Thoracic aorta (tissue), 2 donors: Measurements from ENCODE around the gene KSR1. TPM values are rescaled to one million over a fixed set of nuclear protein-coding genes. Genes with fewer than 3 reads are reported as not detected.

Experiments
- ATAC-seq: fragments of 150-250 bp; one replicate; pipeline ENCODE4 v1.8.0; 2017; ENCODE audit warnings: low read depth; ENCODE audit not compliant: insufficient number of reproducible peaks, low FRiP score
- DNase-seq: peaks from one replicate; pipeline ENCODE4 v3.0.0-alpha.2; 2020; ENCODE audit warnings: low spot score
- H3K27ac ChIP-seq, 2 donors: fragments of 200-600 bp; sonication (generic); 1 replicate in 1 of 2; 2 replicates in 1 of 2; pipeline ENCODE4 v1.5.1; 2016; ENCODE audit warnings: mild to moderate bottlenecking in 2 of 2, moderate library complexity in 2 of 2
- H3K27me3 ChIP-seq: fragments of 200-600 bp; sonication (generic); replicated peaks from 2 replicates; pipeline ENCODE4 v1.6.0; 2016; ENCODE audit warnings: mild to moderate bottlenecking; ENCODE audit not compliant: insufficient read depth
- H3K36me3 ChIP-seq: fragments of 200-600 bp; sonication (generic); one replicate; pipeline ENCODE4 v1.5.1; 2016
- H3K4me1 ChIP-seq, 2 donors: fragments of 200-600 bp; sonication (generic); 1 replicate in 1 of 2; 2 replicates in 1 of 2; pipeline versions ENCODE4 v1.5.1 to v1.6.0; 2016; ENCODE audit warnings: low read depth in 2 of 2, mild to moderate bottlenecking in 1 of 2; ENCODE audit not compliant: control insufficient read depth in 1 of 2
- H3K4me3 ChIP-seq: fragments of 200-600 bp; sonication (generic); 2 replicates; pipeline ENCODE4 v1.5.1; 2016; ENCODE audit warnings: mild to moderate bottlenecking
- H3K9me3 ChIP-seq: fragments of 200-600 bp; sonication (generic); 2 replicates; pipeline ENCODE4 v1.5.1; 2016
- total RNA-seq, 2 donors: library from RNA; depleted of rRNA; stranded (reverse); fragments of >200 nt; gene quantifications; one replicate each; pipeline versions ENCODE4 v1.1.0 to v1.2.3, GENCODE V29; 2016
- TF ChIP-seq, protein P1 (sequence below): fragments of 200-600 bp; sonication (generic); IDR thresholded peaks from one replicate; pipeline ENCODE4 v1.5.1; 2019; ENCODE audit warnings: antibody characterized with exemption

KSR1 gene
- total RNA-seq, 2 donors from 2014 or later, result 17.6 to 46.0 TPM

- Histone ChIP-seq H3K27me3 (no peaks in the 10 kb centered on the region), H3K4me1 (peaks cover 0 to 2% of the 10 kb centered on the region in 2 donors), H3K27ac (no peak overlapping the region), H3K4me3 (no peak overlapping the region), H3K9me3 (no peaks in the 10 kb centered on the region), H3K36me3 (no peaks in the 10 kb centered on the region)
- DNase-seq (no peak), ATAC-seq (no peak)
- TF ChIP-seq, protein P1, sequence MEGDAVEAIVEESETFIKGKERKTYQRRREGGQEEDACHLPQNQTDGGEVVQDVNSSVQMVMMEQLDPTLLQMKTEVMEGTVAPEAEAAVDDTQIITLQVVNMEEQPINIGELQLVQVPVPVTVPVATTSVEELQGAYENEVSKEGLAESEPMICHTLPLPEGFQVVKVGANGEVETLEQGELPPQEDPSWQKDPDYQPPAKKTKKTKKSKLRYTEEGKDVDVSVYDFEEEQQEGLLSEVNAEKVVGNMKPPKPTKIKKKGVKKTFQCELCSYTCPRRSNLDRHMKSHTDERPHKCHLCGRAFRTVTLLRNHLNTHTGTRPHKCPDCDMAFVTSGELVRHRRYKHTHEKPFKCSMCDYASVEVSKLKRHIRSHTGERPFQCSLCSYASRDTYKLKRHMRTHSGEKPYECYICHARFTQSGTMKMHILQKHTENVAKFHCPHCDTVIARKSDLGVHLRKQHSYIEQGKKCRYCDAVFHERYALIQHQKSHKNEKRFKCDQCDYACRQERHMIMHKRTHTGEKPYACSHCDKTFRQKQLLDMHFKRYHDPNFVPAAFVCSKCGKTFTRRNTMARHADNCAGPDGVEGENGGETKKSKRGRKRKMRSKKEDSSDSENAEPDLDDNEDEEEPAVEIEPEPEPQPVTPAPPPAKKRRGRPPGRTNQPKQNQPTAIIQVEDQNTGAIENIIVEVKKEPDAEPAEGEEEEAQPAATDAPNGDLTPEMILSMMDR, result no peak
These were observed 42.5 kb upstream of the KSR1 start for GRCh38 chr17:27413792-27414191.

DNA sequence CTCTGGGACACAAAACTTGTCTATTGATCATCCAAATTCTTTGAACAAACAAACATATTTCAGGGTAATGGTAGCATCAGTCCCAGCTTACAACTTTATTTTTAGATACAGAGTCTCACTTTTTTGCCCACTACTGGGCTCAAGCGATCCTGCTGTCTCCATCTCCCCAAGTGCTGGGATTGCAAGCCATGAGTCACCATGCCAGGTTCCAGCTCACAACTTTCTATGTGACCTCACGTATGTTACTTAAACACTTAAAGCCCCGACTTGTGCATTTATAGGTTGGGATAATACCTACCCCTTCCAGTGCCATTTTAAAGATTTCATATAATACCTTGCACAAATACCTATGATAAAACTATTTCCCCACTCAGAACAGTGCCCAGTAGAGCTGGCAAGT is 42.0 kb upstream of the KSR1 start:
- Histone ChIP-seq H3K4me3 (no peak overlapping the region), H3K4me1 (no peaks in the 10 kb centered on the region), H3K27ac (no peak overlapping the region), H3K9me3 (no peaks in the 10 kb centered on the region), H3K27me3 (no peaks in the 10 kb centered on the region), H3K36me3 (no peaks in the 10 kb centered on the region)
- ATAC-seq, result no peak
- TF ChIP-seq, protein P1, result no peak
- DNase-seq, result no peak

DNA sequence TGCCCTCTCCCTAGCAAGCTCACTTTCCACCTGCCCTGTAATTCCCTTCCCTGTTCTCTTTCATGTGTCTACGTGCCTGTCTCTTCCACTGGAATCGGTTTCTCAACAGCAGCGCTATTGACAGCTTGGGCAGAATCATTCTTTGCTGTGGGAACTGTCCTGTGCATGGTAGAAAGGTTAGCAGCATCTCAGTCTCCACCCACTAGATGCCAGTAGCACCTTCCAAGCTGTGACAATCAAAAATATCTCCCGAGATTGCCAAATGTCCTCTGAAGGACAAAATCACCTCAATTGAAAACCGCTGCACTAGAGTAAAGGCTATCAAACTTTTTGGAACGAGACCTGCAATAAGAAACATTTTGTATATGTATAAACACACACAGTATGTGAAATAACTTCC is 41.6 kb upstream of the KSR1 start:
- no peak overlapping the region for H3K27ac ChIP-seq
- no peaks in the 10 kb centered on the region for H3K36me3 ChIP-seq
- TF ChIP-seq, protein P1, result no peak
- no peaks in the 10 kb centered on the region for H3K9me3 ChIP-seq
- ATAC-seq (no peak), DNase-seq (no peak)
- no peaks in the 10 kb centered on the region for H3K4me1 ChIP-seq
- no peak overlapping the region for H3K4me3 ChIP-seq
- H3K27me3 ChIP-seq, result no peaks in the 10 kb centered on the region

DNA sequence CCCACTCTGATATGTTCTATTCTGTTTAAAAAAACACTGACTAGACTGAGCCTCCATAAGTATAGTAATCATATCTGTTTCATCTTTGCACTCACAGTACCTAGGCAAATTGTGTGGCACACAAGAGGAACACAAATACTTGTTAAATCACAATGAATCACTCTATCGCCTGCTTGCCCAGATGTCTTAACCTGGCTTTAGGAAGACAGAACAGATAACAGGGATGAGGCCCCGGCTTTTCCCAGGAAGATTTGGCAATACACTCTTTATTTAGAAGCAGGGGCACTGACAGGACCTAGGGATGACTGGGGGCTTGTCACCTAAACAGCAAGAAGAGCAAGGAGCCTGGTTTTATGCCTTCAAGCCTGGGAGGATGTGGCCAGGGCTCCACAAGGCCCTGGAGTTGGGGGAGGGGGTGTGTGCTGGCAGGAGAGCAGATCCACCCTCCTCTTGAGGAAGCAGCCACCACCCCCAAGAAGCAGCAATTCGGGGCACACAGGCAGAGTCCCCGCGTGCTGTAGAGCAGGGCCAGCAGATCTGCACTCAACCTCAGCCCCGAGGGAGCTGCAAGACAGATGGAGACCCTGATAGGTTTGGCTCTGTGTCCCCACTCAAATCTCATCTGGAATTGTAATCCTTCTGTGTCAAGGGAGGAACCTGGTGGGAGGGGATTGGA is 41.0 kb upstream of the KSR1 start:
- TF ChIP-seq, protein P1, result no peak
- Histone ChIP-seq H3K4me3 (no peak overlapping the region), H3K9me3 (no peaks in the 10 kb centered on the region), H3K27me3 (no peaks in the 10 kb centered on the region), H3K27ac (no peak overlapping the region), H3K4me1 (no peaks in the 10 kb centered on the region), H3K36me3 (no peaks in the 10 kb centered on the region)
- ATAC-seq (no peak), DNase-seq (no peak)

GRCh38 chr17:27417596-27418365 is 38.5 kb upstream of the KSR1 start:
- Histone ChIP-seq H3K27ac (no peak overlapping the region), H3K9me3 (no peaks in the 10 kb centered on the region), H3K4me1 (no peaks in the 10 kb centered on the region), H3K27me3 (no peaks in the 10 kb centered on the region), H3K36me3 (no peaks in the 10 kb centered on the region), H3K4me3 (no peak overlapping the region)
- DNase-seq (no peak), ATAC-seq (no peak)
- TF ChIP-seq, protein P1, result no peak
